Measurements from ENCODE around the gene SEC61A1. TPM values are rescaled to one million over a fixed set of nuclear protein-coding genes. Genes with fewer than 3 reads are reported as not detected.

SEC61A1 gene
- polyA plus RNA-seq, 3 donors: 62.8 to 136 (median 114) TPM

DNA sequence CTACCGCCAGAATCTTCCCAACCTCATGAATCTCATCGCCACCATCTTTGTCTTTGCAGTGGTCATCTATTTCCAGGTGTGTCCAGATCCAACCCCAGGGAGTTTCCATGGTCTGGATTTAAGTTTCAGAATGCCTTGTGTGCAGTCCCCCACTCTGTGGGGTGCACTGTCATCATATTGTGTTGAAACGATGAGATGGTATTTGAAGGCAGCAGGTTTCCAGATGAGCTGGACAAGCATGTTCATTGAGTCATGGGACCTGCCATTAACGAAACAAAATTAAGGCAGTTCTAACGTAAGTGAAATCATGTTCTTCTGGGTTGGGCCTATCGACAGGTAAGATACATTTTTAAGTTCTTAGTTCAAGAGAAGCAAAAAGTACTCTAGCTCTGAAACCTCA lies 12.7 kb downstream of the SEC61A1 start:
- H3K36me3 ChIP-seq (replicated peaks in 1 of 2; ENCODE audit: control insufficient read depth in 1 of 2, insufficient read depth in 2 of 2, low read length in 2 of 2): peaks cover 97 to 100% of the 10 kb centered on the region in 2 donors
- H3K79me2 ChIP-seq (ENCODE audit: insufficient read depth, low read length): peaks cover 29% of the 10 kb centered on the region
- WGBS (ENCODE audit: insufficient coverage): 100% methylated on average over 3 of the region's 6 CpGs
- H4K20me1 ChIP-seq (ENCODE audit: insufficient read depth, low read length): peaks cover 86% of the 10 kb centered on the region
- Mint-ChIP-seq H3K9me3 (no peaks in the 10 kb centered on the region), H3K36me3 (peaks cover 94 to 99% of the 10 kb centered on the region in 2 donors), H3K27ac (peak overlapping the region in 1 of 7 donors; percentile 47), H3K27me3 (ENCODE audit: low read depth in 3 of 3) (peaks cover 0 to 1% (median 0%) of the 10 kb centered on the region in 3 donors), H3K4me3 (no peak overlapping the region), H3K4me1 (no peaks in the 10 kb centered on the region)
- H3K4me1 ChIP-seq (ENCODE audit: control insufficient read depth in 1 of 2, insufficient read depth in 2 of 2, low read length in 2 of 2): no peaks in the 10 kb centered on the region
- no peak overlapping the region for H3K4me3 ChIP-seq (replicated peaks in 1 of 3; ENCODE audit: low read depth in 2 of 3, low read length in 3 of 3)
- H2AFZ ChIP-seq (ENCODE audit: insufficient read depth, low read depth, low read length, poor library complexity, severe bottlenecking): no peak overlapping the region
- no peak for TF ChIP-seq CTCF (IDR thresholded peaks at IDR 0.05)
- DNase-seq: no peak
- no peaks in the 10 kb centered on the region for H3K27me3 ChIP-seq (ENCODE audit: control insufficient read depth in 2 of 2, insufficient read depth in 2 of 2, low read length in 2 of 2)
- no peaks in the 10 kb centered on the region for H3K9me3 ChIP-seq (replicated peaks in 1 of 2; ENCODE audit: control insufficient read depth in 1 of 2, insufficient read depth in 1 of 2, low read length in 2 of 2)
- no peak overlapping the region for H3K27ac ChIP-seq (ENCODE audit: low read depth in 1 of 2, low read length in 2 of 2)
- intact Hi-C loops (cut with micrococcal nuclease): no loop called here
- no peak overlapping the region for H3K9ac ChIP-seq (ENCODE audit: insufficient read depth, low read length, poor library complexity, severe bottlenecking)
- no peak overlapping the region for H3K4me2 ChIP-seq (replicated peaks; ENCODE audit: extremely low read depth, low read length, poor library complexity, severe bottlenecking)

DNA sequence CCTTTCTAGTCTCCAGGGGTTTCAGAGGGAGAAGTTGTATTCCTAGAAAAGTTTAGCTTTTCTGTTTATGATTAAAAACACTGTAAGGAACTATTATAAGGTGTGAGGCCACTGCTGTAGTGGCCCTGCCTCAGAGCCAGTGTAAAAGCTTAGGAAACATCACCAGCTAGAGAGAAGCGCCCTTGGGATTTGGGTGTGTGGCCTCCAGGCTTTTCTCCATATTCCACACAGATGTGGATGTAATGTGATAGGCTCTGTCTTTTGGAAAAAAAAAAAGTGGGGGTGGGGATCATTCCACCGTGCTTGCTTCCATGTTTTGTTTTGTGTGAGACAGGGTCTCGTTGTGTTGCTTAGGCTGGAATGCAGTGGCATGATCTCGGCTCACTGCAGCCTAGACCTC lies 13.9 kb downstream of the SEC61A1 start:
- Mint-ChIP-seq H3K4me3 (no peak overlapping the region), H3K27ac (peak overlapping the region in 1 of 7 donors; percentile 50), H3K9me3 (no peaks in the 10 kb centered on the region), H3K36me3 (peaks cover 93 to 99% of the 10 kb centered on the region in 2 donors), H3K27me3 (ENCODE audit: low read depth in 3 of 3) (no peaks in the 10 kb centered on the region), H3K4me1 (no peaks in the 10 kb centered on the region)
- Histone ChIP-seq H3K4me1 (ENCODE audit: control insufficient read depth in 1 of 2, insufficient read depth in 2 of 2, low read length in 2 of 2) (no peaks in the 10 kb centered on the region), H2AFZ (ENCODE audit: insufficient read depth, low read depth, low read length, poor library complexity, severe bottlenecking) (no peak overlapping the region), H4K20me1 (ENCODE audit: insufficient read depth, low read length) (peaks cover 88% of the 10 kb centered on the region), H3K9ac (ENCODE audit: insufficient read depth, low read length, poor library complexity, severe bottlenecking) (no peak overlapping the region), H3K27me3 (ENCODE audit: control insufficient read depth in 2 of 2, insufficient read depth in 2 of 2, low read length in 2 of 2) (no peaks in the 10 kb centered on the region), H3K27ac (ENCODE audit: low read depth in 1 of 2, low read length in 2 of 2) (no peak overlapping the region), H3K4me2 (replicated peaks; ENCODE audit: extremely low read depth, low read length, poor library complexity, severe bottlenecking) (no peak overlapping the region), H3K9me3 (replicated peaks in 1 of 2; ENCODE audit: control insufficient read depth in 1 of 2, insufficient read depth in 1 of 2, low read length in 2 of 2) (no peaks in the 10 kb centered on the region), H3K79me2 (ENCODE audit: insufficient read depth, low read length) (peaks cover 28% of the 10 kb centered on the region), H3K36me3 (replicated peaks in 1 of 2; ENCODE audit: control insufficient read depth in 1 of 2, insufficient read depth in 2 of 2, low read length in 2 of 2) (peaks cover 97 to 100% of the 10 kb centered on the region in 2 donors), H3K4me3 (replicated peaks in 1 of 3; ENCODE audit: low read depth in 2 of 3, low read length in 3 of 3) (no peak overlapping the region)
- WGBS (ENCODE audit: insufficient coverage): 100% methylated on average over 3 of the region's 4 CpGs
- DNase-seq: no peak
- TF ChIP-seq CTCF (IDR thresholded peaks at IDR 0.05): no peak
- intact Hi-C loops (cut with micrococcal nuclease): no loop called here

Data from CD14-positive monocyte (primary cell).